H9 (cell line): ENCODE measurements around the gene BOD1. TPM values are rescaled to one million over a fixed set of nuclear protein-coding genes. Genes with fewer than 3 reads are reported as not detected.

ENCODE experiments used
- DNase-seq: peaks from one replicate; pipeline ENCODE4 v3.0.0-alpha.2; 2017
- H2AFZ ChIP-seq: one replicate; pipeline ENCODE4 v1.6.1; 2013; ENCODE audit warnings: mild to moderate bottlenecking, low read length, control low read depth, moderate library complexity
- H2AK5ac ChIP-seq: 2 replicates; pipeline ENCODE4 v1.6.1; 2013; ENCODE audit warnings: low read length, control low read depth, mixed read lengths; ENCODE audit not compliant: insufficient read length
- H2BK120ac ChIP-seq: one replicate; pipeline ENCODE4 v1.6.1; 2013; ENCODE audit warnings: low read depth, mild to moderate bottlenecking, low read length, control low read depth, inconsistent platforms; ENCODE audit not compliant: poor library complexity, severe bottlenecking
- H2BK12ac ChIP-seq: 2 replicates; pipeline ENCODE4 v1.6.1; 2013; ENCODE audit warnings: low read length, control low read depth, mixed read lengths, low read depth; ENCODE audit not compliant: insufficient read length
- H2BK15ac ChIP-seq: 2 replicates; pipeline ENCODE4 v1.6.1; 2013; ENCODE audit warnings: low read depth, low read length, control low read depth
- H2BK20ac ChIP-seq: one replicate; pipeline ENCODE4 v1.6.1; 2013; ENCODE audit warnings: low read depth, mild to moderate bottlenecking, low read length, control low read depth, inconsistent platforms; ENCODE audit not compliant: poor library complexity, severe bottlenecking
- H2BK5ac ChIP-seq: 2 replicates; pipeline ENCODE4 v1.6.1; 2013; ENCODE audit warnings: low read length, control low read depth, mixed read lengths; ENCODE audit not compliant: insufficient read length
- H3K14ac ChIP-seq: 2 replicates; pipeline ENCODE4 v1.6.1; 2013; ENCODE audit warnings: low read length, control low read depth; ENCODE audit not compliant: insufficient read depth
- H3K18ac ChIP-seq: 2 replicates; pipeline ENCODE4 v1.6.1; 2013; ENCODE audit warnings: low read depth, mild to moderate bottlenecking, mixed read lengths, low read length, control low read depth; ENCODE audit not compliant: insufficient read length
- H3K23ac ChIP-seq: 2 replicates; pipeline ENCODE4 v1.6.1; 2013; ENCODE audit warnings: low read length, control low read depth, mixed read lengths, low read depth; ENCODE audit not compliant: insufficient read length
- H3K23me2 ChIP-seq: 2 replicates; pipeline ENCODE4 v1.6.1; 2013; ENCODE audit warnings: low read depth, mild to moderate bottlenecking, mixed read lengths, low read length, control low read depth; ENCODE audit not compliant: insufficient read length, poor library complexity, severe bottlenecking
- H3K27ac ChIP-seq: 2 replicates; pipeline ENCODE4 v1.5.1; 2013; ENCODE audit warnings: low read length, control low read depth, mixed read lengths, low read depth; ENCODE audit not compliant: insufficient read length
- H3K27me3 ChIP-seq: 2 replicates; pipeline ENCODE4 v1.6.1; 2013; ENCODE audit warnings: low read length, control low read depth, inconsistent platforms; ENCODE audit not compliant: insufficient read depth
- H3K4ac ChIP-seq: 2 replicates; pipeline ENCODE4 v1.6.1; 2013; ENCODE audit warnings: low read depth, mild to moderate bottlenecking, control low read depth, inconsistent platforms, low read length, moderate library complexity
- H3K4me1 ChIP-seq: 2 replicates; pipeline ENCODE4 v1.6.1; 2013; ENCODE audit warnings: low read length, control low read depth, inconsistent platforms; ENCODE audit not compliant: insufficient read depth
- H3K4me2 ChIP-seq: 2 replicates; pipeline ENCODE4 v1.6.1; 2013; ENCODE audit warnings: low read length, control low read depth, mixed read lengths; ENCODE audit not compliant: insufficient read length, insufficient read depth
- H3K56ac ChIP-seq: 2 replicates; pipeline ENCODE4 v1.6.1; 2013; ENCODE audit warnings: low read depth, mild to moderate bottlenecking, mixed read lengths, low read length, control low read depth; ENCODE audit not compliant: insufficient read length
- H3K79me1 ChIP-seq: 2 replicates; pipeline ENCODE4 v1.6.1; 2013; ENCODE audit warnings: low read depth, mild to moderate bottlenecking, moderate library complexity, low read length, control low read depth, inconsistent platforms; ENCODE audit not compliant: insufficient read depth, poor library complexity, severe bottlenecking
- H3K79me2 ChIP-seq: 2 replicates; pipeline ENCODE4 v1.6.1; 2013; ENCODE audit warnings: low read length, control low read depth, inconsistent platforms; ENCODE audit not compliant: insufficient read depth
- H3K9ac ChIP-seq: 2 replicates; pipeline ENCODE4 v1.6.1; 2013; ENCODE audit warnings: low read length, control low read depth, mixed read lengths; ENCODE audit not compliant: insufficient read length; ENCODE audit errors: extremely low read depth
- H3K9me3 ChIP-seq: one replicate; pipeline ENCODE4 v1.6.1; 2013; ENCODE audit warnings: low read depth, low read length, inconsistent platforms; ENCODE audit not compliant: control insufficient read depth
- H3T11ph ChIP-seq: one replicate; pipeline ENCODE4 v1.6.1; 2013; ENCODE audit warnings: mild to moderate bottlenecking, low read length, control low read depth, inconsistent platforms
- H4K20me1 ChIP-seq: one replicate; pipeline ENCODE4 v1.6.1; 2013; ENCODE audit not compliant: control insufficient read depth, insufficient read length, insufficient read depth
- H4K5ac ChIP-seq: 2 replicates; pipeline ENCODE4 v1.6.1; 2013; ENCODE audit warnings: low read depth, mild to moderate bottlenecking, mixed read lengths, low read length, control low read depth; ENCODE audit not compliant: insufficient read length
- H4K8ac ChIP-seq: replicated peaks from 2 replicates; pipeline ENCODE4 v1.6.1; 2013; ENCODE audit warnings: low read length, control low read depth, mixed read lengths, low read depth; ENCODE audit not compliant: insufficient read length
- H4K91ac ChIP-seq: 2 replicates; pipeline ENCODE4 v1.6.1; 2013; ENCODE audit warnings: low read depth, mild to moderate bottlenecking, moderate library complexity, mixed read lengths, low read length, control low read depth; ENCODE audit not compliant: insufficient read length
- H3K27ac Mint-ChIP-seq, 3 experiments: 2 replicates in 2 of 3; 3 replicates in 1 of 3; pipeline ENCODE4 v1.8.0; 2020 to 2021; ENCODE audit warnings: mixed read lengths in 3 of 3, mild to moderate bottlenecking in 1 of 3, moderate library complexity in 1 of 3
- H3K27me3 Mint-ChIP-seq: 2 replicates; pipeline ENCODE4 v1.8.0; 2021; ENCODE audit warnings: low read depth, mild to moderate bottlenecking, moderate library complexity, mixed read lengths
- H3K36me3 Mint-ChIP-seq, 3 experiments: 2 replicates in 2 of 3; 3 replicates in 1 of 3; pipeline ENCODE4 v1.8.0; 2020 to 2021; ENCODE audit warnings: low read depth in 3 of 3, mixed read lengths in 3 of 3; ENCODE audit not compliant: insufficient read depth in 1 of 3
- H3K4me1 Mint-ChIP-seq, 2 experiments: 2 replicates each; pipeline ENCODE4 v1.8.0; 2020; ENCODE audit warnings: mixed read lengths in 2 of 2
- H3K4me3 Mint-ChIP-seq, 2 experiments: 2 replicates in 1 of 2; 3 replicates in 1 of 2; pipeline ENCODE4 v1.8.0; 2020 to 2021; ENCODE audit warnings: mild to moderate bottlenecking in 2 of 2, mixed read lengths in 2 of 2, moderate library complexity in 1 of 2
- H3K9me3 Mint-ChIP-seq, 2 experiments: 2 replicates in 1 of 2; 3 replicates in 1 of 2; pipeline ENCODE4 v1.8.0; 2020; ENCODE audit warnings: mild to moderate bottlenecking in 2 of 2, mixed read lengths in 2 of 2, moderate library complexity in 1 of 2
- CTCF ChIP-seq: fragments of 200-600 bp; sonication (generic); conservative IDR thresholded peaks from 3 replicates; pipeline ENCODE4 v1.8.0; 2021; ENCODE audit warnings: antibody characterized with exemption, mild to moderate bottlenecking
- WGBS: extraction: QIAGEN DNeasy Blood & Tissue Kit; methylation state at CpG from one replicate; pipeline ENCODE4 v1.1.7; 2013; ENCODE audit warnings: missing lambda C conversion rate, low lambda C conversion rate, mixed read lengths; ENCODE audit not compliant: insufficient read length; ENCODE audit errors: extremely low coverage; 5-methylcytosine and 5-hydroxymethylcytosine counted together
- total RNA-seq: library from RNA; stranded (reverse); gene quantifications from 2 replicates; pipeline ENCODE4 v1.2.1, GENCODE V29; 2021

BOD1 gene
- total RNA-seq, 1 experiment from 2014 or later = 121 TPM

GRCh38 chr5:173625673-173626504 lies 9.4 kb upstream of the BOD1 start:
- no peak overlapping the region for H2BK120ac ChIP-seq
- no peaks in the 10 kb centered on the region for H4K20me1 ChIP-seq
- no CpG with 5 or more reads among the region's 6 CpGs for WGBS
- no peak overlapping the region for H3K18ac ChIP-seq
- H3K36me3 Mint-ChIP-seq = no peaks in the 10 kb centered on the region
- no peak overlapping the region for H2AFZ ChIP-seq
- no peak overlapping the region for H3K9ac ChIP-seq
- peaks cover 45 to 51% of the 10 kb centered on the region in 2 experiments for H3K4me1 Mint-ChIP-seq
- no peak overlapping the region for H2BK12ac ChIP-seq
- no peak overlapping the region for H2AK5ac ChIP-seq
- no peak overlapping the region for H4K5ac ChIP-seq
- no peaks in the 10 kb centered on the region for H3K79me1 ChIP-seq
- H3K23me2 ChIP-seq = no peaks in the 10 kb centered on the region
- peak overlapping the region in 1 of 3 experiments; percentile 78; a peak in 2 of 7 replicates for H3K27ac Mint-ChIP-seq
- no peak for DNase-seq
- H3K27ac ChIP-seq = no peak overlapping the region
- H3K14ac ChIP-seq = no peak overlapping the region
- no peak for TF ChIP-seq CTCF
- H2BK15ac ChIP-seq = no peak overlapping the region
- H3K23ac ChIP-seq = no peak overlapping the region
- H3T11ph ChIP-seq = no peak overlapping the region
- H3K4me1 ChIP-seq = peaks cover 8% of the 10 kb centered on the region; the same call in 1 of the 2 replicates
- H3K9me3 Mint-ChIP-seq = no peaks in the 10 kb centered on the region
- H3K4me3 Mint-ChIP-seq = no peak overlapping the region
- H4K8ac ChIP-seq = no peak overlapping the region
- H2BK5ac ChIP-seq = no peak overlapping the region
- H2BK20ac ChIP-seq = no peak overlapping the region
- no peaks in the 10 kb centered on the region for H3K27me3 ChIP-seq
- H3K4ac ChIP-seq = no peak overlapping the region
- H3K9me3 ChIP-seq = no peaks in the 10 kb centered on the region
- no peak overlapping the region for H3K56ac ChIP-seq
- H4K91ac ChIP-seq = no peak overlapping the region
- peaks cover 1% of the 10 kb centered on the region; the same call in 1 of the 2 replicates for H3K27me3 Mint-ChIP-seq
- no peak overlapping the region for H3K4me2 ChIP-seq
- H3K79me2 ChIP-seq = no peaks in the 10 kb centered on the region
